Ecto neural progenitor cell (in vitro differentiated cells): ENCODE data around the gene CCR5AS.
A peak's percentile ranks its signal among the peaks of the same experiment; 100 is the strongest.
"Not testable (repeated sequence)": the region's sequence is repeated elsewhere in the genome, so short reads cannot be mapped to it uniquely, and the experiment has no call there.

Source experiments
- DNase-seq: peaks from one replicate; pipeline ENCODE4 v3.0.0-alpha.2; 2018; ENCODE audit warnings: low spot score

Gene CCR5AS

DNA sequence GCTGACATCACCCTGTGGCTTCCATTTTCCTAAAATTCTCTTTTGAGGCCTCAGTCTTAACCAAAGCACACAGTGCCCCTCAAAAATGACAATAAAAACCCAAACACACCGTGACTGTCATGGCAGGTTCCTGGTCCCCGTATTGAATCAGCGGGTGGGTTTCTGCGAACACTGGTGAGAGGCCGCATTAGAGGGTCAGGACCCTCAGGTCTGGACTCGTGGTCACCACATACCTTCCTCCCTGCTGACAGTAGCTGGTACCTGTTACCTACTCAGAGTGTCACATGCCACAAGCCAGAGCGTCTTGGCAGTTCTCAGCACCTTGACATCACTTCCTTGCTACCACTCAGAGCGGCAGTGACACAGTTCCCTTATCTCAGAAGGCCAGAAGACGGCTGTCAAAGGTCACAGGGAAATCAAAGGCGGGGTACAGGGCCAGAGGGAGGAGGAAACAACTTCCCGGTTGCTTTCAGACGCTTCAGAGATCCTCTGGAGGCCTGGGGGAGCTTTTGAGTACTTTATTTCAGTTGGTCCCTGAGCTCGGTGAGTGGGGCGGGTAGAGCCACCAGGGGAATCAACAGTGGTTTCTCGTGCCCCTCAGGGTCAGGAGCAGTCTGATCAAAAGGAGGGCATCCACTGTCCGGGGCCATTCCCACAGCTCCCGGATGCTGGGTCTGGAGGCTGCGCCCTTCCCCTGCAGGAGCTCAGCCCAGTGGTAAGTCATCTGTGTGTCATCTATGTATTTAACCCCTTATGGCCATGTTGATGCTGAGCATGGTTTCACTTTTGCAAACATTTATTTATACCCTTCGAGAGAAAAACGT is at the start of gene CCR5AS, which contains the start of gene CCRL2:
Gene CCR5AS, minus strand, starts transcription at position 279 of the 824 bp plus-strand sequence.
Gene CCRL2, plus strand, starts transcription at position 472 of the 824 bp plus-strand sequence. CDS start 821 bp downstream, outside the sequence.
- no peak for DNase-seq

DNA sequence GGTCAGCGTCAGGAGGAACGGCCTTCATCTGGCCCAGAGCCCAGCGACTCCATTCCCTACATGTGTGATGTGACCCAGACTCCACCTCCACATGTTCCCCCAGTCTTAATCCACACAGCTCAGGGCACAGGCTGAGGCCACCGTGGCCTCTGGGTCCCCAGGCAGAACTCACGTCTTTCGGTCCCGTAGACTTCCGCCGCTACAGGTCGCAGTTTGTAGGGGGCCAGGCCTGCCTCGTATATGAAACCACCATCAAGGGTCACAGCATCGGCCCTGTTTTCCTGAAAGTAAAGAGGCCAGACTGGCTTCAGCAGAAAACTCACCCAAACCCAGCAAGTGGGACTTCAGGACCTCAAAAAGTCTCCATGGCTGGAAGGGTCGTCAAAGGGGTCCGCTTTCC is 49.3 kb upstream of the CCR5AS start:
- peak; percentile 20 for DNase-seq

DNA sequence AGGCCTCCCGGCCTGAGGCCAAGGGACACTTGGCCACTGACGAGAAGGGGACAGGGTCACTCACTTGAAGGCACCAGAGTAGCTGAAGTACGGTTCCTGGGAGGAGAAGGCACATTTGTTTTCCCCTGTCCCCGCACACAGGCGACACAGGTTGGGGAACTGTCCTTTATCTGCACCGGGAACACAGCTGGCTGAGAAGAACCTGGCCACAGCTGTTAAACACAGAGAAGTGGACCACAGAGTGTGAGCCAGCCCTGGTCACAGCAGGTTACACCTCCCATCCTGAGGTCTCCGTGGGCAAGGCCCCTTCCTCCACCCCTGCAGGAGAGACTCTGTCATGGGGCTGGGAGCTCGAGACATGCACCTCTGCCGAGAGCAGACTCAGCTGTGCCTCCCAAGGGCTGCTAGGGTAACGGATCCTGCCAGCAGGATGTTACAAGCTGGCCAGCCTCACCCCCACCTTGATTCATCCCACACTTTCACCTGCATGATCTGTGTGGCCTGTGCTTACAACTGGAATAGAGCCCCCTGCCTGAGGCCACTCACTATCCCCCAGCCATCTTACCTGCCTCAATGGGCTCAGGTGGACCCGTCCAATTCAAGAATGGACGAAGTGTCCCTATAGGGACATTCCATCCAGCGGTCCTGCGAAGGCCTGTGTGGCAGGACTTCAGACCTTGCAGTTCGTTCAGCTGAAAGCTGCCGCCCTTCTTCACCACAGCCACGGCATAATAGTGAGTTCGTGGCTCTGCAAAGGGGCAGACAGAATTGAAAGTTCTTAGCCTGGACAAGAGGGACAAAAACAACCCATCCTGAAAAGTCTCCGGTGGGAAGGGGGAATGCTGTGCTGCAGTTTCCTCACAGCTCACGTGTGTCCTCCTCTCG is 48.6 kb upstream of the CCR5AS start:
- DNase-seq: peak; percentile 11

DNA sequence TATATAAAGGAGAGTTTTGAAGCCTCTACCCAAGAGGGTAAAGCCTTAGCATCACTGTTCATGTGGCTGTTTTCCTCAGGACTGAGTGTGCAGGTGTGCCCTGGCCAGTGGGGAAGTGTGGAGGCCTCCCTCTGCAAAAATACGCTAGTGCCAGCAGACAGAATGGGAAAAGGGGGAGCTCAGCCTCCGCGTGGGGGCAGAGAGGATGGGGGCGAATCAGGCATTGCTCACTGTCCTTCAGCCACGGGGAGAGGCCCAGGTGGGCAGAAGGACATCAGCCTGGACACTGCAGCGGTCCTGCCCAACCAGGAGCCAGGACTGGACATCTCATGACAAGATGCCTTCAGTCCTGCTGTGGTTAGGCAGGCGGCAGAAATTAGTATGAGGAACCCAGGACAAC is 47.7 kb upstream of the CCR5AS start:
- no peak for DNase-seq

DNA sequence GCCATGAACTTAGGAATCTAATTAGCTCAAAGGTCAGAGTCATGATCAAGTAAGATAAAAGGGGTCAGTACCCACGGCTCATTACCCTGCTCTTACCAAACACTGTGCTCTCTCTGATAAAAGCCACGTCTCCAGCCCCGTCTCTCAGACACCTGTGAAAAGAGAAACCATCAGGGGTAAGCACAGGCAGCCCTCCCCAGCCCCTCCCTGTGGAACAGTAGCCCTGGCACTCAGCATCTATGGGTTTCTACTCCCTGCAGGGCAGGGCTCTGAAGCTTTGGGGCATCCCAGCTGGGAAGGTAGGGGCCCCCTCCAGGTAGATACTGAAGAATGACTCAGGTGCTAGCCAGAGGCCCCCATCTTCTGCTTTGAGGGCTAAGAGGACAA is 47.3 kb upstream of the CCR5AS start:
- DNase-seq: peak; percentile 9

DNA sequence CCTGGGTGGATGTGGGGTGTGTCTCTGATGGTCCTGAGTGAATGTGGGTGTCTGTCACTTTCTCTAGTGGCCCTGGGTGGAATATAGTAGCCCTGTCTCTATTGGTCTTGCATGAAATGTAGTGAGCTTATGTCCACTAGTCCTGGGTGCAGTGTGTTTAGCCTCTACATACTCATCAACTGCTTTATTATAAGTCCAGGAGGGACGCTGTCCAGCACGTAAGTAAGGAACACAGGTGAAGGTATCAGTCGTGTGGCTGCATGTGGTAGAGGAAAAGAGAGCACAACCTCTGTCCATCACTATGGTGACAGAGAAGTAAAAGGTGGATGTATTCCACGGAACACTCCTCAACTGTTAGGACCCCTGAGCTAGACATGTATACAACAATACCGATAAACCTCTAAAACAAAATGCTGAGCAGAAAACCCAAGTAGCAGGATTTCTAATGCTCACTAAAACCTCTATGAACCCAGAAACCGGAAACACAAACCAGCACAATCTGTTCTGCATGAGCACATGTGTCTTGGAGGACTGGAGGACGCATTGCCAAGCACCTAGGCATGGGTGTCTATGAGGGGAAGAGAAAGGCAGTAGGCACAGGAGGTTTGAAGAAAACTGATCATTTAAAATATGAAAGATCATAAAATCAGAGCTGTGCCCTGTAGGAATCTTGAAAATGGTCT is 46.8 kb upstream of the CCR5AS start:
- DNase-seq: peak; percentile 9

DNA sequence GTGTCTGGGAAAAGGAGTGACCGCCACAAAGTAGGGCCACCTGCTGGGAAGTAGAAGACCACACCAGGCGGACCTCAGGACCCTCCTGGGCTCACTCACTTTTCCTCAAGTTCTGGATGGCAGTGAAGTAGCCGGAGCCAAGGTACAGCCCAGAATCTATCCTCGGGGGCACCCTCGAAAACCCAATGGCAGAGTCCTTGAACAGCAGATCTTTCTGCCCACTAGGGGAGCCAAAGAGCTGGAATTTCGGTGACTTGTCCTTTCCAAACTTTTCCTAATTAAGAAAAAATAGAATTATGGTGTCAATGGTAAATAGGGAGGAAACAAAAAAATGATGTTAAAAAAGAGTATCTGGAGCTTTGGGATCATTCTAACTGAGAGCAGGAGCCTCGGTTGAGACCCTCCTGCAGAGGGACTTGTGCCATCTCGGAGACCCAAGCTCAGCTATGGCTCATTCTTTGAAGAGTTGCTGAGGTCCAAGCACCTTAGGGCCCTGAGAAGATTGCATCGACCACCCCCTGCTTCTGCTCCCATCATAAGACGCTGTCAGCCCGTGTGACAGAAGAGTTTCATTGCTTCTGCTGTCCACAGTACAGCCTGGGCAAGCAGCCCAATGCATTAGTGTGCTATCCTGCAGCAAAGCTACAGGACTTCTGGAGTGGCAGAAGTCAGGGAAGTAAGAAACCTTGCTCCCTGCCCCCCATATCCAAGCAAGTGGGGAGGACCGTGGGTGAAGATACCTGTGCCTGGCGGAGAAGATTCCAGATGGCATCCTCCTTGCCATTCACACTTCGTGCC is 43.1 kb upstream of the CCR5AS start:
- no peak for DNase-seq

DNA sequence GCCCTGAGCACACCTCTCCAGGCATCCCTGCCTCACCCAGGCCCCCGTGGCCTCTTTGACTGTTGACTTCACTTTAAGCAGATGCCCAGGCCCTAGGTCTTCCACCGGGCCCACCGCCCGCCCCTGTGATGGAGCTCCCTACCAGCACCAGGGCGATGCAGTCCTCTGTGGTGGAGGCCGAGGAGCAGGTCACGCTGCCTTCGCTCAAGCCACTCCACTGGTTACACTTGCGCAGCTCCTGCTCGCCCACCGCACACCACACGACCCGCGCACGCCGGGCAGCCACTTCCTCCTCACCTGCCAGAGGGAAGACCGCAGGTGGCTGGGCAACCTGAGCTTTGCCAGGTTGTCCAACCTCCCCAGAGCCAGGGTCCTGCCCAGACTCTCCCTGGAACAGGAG is 41.9 kb upstream of the CCR5AS start:
- no peak for DNase-seq

DNA sequence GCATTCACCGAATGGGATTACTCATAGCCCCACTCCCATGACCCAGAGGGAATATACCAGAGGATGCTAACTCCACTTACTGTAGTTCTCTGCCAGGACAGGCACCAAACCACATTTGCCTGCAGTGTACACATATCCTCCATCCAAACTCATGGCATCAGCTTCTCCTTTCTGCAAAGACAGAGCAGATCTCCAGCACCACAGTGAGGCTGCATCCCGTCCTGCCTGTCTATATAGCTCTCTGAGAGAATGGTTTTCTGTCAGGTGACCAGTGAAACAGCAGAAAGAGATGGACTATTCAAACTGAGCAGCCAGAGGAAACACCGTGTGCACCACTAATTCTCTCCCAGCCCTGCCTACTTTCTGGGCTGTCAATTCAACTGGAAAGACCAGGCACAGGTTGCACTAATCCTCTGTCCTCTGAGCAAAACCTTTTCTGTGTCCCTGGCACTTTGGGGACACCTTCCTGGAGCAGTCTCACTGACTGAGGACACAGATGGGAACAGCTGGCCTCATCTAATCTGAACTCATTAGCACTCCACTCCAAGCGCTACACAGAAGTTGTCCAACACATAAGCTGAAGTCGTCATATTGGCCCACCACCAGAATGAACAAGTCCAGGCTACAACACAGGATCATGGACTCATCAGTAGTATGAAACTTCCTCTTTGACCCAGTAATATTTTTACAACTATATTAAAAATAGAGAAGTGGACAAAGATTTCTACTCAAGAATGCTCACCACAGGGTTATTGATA is 40.5 kb upstream of the CCR5AS start:
- DNase-seq: no peak

DNA sequence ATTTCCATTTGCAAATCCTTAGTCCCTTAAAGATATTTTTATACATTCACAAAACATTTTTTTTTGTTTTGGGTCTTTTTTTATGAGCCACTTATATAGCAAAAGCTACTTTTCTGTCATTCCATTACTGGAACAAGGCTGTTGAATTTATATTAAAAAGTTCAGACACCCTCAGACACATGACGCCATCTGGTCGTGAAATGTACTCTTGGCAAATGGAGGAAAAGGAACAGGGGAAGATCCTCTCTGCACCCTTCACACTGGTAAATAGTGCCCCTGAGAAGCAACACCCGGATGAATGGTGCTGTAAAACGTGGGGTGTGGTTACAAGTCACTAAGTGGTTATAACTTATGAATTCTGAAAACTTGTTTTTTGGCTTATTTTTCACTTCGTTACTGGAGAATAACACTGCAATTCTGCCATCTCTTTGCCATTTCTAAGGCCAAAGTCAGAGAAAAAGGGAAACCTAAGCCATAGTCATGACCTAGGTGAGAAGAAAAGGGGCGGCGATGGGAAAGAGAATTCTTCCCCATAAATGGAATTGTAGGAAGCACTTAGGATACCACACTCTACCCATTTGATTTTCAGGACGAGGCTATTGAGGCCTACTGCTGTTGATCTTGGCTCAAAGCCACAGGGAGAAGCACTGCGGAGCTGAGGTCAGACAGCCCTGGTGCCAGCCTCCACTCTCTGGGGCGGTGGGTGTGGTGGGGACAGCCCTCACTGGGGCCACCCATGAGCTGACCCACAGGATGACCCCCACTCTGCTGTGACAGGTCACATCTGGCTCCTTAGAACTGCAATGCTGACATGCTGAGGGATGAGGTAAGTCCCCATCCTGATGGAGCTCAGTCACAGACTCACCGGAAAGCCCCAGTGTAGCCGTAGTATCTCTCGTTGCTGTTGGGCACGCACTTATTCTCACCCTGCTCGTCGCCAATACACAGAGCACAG is 36.0 kb upstream of the CCR5AS start:
- no peak for DNase-seq

DNA sequence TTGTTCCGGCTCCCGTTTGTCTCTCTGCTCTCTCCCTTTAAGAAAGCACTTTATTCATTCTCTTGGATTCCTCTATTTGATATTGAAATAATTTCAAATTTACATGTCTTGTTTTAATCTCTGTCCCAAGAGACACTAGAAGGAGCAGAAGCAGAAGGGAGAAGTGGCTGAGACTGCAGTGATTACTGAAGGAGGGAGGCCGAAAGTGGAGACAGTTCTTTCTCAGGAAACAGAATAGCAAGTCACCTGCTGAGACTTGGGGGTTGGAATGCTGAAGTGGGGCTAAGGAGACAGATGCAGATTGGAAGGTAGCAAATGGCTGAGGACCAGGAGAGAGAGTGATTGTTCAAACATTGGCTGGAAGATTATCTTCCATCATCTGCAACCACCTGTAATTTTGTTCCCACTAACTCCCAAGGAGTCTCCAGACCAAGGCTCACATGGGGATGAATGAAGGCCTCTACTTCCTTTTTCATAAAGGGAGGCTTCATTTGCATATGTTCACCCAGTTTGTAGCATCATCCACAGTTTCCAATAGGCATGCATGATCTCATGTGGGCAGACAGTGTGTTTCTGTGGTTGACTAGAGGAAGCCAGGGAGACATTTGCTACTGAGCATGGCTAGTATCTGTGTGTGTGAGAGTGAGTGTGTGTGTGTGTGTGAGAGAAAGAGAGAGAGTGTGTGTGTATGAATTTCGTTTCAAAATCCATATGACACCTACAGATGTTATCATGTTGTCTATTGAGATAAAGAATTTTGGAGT is 33.8 kb upstream of the CCR5AS start:
- DNase-seq: no peak

DNA sequence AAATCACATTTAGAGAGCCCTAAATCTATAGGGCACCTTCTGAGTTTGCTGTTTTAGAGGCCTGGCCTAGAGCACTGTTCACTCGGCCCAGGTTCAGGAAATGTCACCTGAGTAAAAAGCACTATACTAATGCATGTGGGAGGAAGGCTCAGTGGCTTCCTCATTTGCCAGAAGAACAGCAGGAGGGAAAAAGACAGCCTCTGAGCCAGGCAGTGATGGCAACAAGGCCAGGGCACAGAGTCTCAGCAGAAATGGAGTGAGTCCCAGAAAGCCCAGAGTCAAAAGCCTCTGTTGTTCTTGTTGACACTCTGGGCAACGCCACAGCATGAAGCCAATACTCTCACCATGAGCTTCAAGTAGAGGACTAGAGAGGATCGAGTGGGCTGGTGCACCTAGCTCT is 32.0 kb upstream of the CCR5AS start:
- DNase-seq: no peak

DNA sequence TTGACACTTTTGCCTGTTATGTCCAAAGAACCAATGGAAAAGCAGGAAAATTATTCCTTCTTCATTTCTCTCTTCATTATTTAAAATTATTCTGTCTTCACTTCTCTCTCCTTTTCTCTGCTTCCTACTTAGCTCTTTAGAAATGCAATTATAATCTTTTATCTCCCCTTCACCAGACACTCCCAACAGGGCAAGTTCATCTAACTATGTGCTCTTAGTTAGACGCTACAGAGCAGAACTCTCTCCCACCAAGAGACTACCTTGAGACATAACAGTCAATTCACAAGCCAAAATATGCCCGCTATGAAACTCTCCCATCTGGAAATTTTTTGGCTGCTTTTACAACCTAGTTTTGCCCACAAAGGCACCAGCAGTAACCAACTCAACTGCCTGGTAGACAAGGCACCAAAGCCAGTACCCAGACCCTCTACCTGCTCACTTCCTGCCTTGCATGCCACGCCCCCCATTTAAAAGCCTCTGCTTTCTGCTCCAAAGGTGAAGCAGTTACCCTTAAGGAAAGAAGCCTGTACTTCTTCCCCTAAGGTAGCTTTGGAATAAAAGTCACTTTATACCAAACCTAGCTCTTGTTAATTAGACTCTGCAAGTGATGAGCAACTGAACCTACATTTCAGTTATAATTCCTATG is 28.3 kb upstream of the CCR5AS start:
- DNase-seq: no peak

DNA sequence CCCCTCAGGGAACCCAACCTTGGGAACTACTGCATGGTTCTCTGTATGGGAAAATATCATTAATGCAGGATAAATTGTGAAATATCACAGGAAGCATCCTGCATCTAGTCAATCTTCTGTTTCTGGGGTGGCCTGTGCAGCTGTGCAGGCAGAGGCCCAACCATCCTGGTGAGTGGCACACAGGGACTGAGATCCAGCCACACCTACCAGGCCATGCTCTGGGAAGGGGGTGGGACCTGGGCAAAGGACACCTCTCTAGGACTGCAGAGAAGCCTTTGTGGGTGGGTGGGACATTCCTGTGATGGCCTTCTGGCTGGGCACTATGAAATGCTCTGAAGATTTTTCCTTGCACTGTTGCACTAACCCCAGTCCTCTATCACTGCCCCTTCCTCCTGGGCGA is 27.0 kb upstream of the CCR5AS start:
- DNase-seq: no peak

DNA sequence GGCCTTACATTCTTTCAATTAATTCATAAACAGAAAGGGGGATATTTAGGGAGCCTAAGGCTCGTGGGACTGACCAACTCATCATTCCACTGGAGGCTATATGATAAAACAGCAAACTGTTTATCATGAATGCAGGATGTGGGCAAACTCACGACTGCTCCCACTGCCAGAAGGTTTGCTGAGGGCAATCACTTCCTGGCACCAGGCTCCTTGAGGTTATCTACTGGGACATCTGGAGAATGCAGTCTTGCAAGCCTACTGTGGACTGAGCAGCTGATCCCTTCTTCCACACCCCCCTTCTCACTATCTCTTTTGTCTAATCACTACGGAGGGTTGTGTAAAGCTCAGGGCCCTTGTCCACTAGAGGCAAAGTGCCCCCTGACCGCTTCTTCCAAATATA is 26.3 kb upstream of the CCR5AS start:
- DNase-seq: not testable (repeated sequence)

DNA sequence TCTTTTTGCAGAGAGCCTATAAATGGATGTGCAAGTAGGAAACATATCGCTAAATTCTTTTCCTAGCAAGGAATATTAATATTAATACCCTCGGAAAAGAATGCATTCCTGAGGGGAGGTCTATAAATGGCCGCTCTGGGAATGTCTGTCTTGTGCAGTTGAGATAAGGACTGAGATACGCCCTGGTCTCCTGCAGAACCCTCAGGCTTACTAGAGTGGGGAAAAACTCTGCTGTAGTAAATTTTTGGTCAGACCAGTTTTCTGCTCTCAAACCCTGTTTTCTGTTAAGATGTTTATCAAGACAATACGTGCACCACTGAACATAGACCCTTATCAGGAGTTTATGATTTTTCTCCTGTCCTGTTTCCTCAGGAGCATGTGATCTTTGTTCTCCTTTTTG is 25.0 kb upstream of the CCR5AS start:
- not testable (repeated sequence) for DNase-seq

DNA sequence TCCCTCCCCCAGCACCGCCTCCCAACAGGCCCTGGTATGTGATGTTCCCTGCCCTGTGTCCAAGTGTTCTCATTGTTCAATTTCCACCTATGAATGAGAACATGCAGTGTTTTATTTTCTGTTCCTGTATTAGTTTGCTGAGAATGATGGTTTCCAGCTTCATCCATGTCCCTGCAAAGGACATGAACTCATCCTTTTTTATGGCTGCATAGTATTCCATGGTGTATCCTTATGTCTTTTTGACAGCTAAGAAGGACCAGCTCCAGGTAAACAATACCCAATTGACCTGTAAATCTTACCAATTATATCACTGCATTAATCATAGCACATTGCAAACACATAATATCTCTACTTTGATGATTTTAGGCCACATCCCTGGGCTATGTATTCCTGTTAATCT is 24.0 kb upstream of the CCR5AS start:
- not testable (repeated sequence) for DNase-seq

DNA sequence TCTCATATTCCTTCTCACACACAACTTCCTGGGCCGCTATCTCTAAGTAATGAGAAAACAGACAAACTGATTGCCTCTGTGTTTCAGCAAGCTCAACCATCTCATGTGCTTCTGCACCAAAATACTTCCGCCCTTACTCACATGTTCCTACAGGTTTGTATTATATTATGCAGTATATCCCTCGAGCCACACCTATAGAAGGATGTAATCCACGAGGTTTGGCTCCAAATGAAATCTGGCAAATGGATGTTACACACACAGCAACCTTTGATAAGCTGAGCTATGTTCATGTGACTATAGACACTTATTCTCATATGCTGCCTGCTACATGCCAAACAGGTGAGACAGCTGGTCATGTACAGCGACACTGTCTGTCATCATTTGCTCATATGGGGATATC is 22.8 kb upstream of the CCR5AS start:
- no peak for DNase-seq
